Measurements from ENCODE around the gene MIF4GD.

Gene MIF4GD

GRCh38 chr17:75219815-75220214, 51.2 kb downstream of the MIF4GD start:
- TF ChIP-seq ZFX (IDR thresholded peaks at IDR 0.05; ENCODE audit: borderline replicate concordance): no peak
- TF ChIP-seq CTCF (IDR thresholded peaks at IDR 0.05): no peak
- no peak overlapping the region for H3K27ac ChIP-seq

GRCh38 chr17:75218131-75218530, 52.9 kb downstream of the MIF4GD start:
- H3K27ac ChIP-seq: no peak overlapping the region
- no peak for TF ChIP-seq ZFX (IDR thresholded peaks at IDR 0.05; ENCODE audit: borderline replicate concordance)
- no peak for TF ChIP-seq CTCF (IDR thresholded peaks at IDR 0.05)

Measured in 22Rv1 (cell line).